WTC11 (cell line): ENCODE measurements around the gene C10orf95.

Experiments used
- ARID4B ChIP-seq: sonication (generic); formaldehyde crosslinking; IDR thresholded peaks from 2 replicates; pipeline ENCODE4 v1.8.0; 2023; ENCODE audit warnings: missing genetic modification reagents, mild to moderate bottlenecking, borderline replicate concordance
- CTCF ChIP-seq: fragments of 200-600 bp; IDR thresholded peaks from 2 replicates; pipeline ENCODE4 v1.8.0; 2022; ENCODE audit warnings: antibody characterized with exemption
- ERG ChIP-seq: fragments of 250-450 bp; sonication (Bioruptor Pico); IDR thresholded peaks from 2 replicates; pipeline ENCODE4 v1.8.0; 2021; ENCODE audit warnings: mild to moderate bottlenecking
- MLX ChIP-seq: sonication (generic); formaldehyde crosslinking; IDR thresholded peaks from 2 replicates; pipeline ENCODE4 v1.8.1; 2023; ENCODE audit warnings: mild to moderate bottlenecking, missing genetic modification reagents, moderate library complexity
- PREB ChIP-seq: sonication (generic); formaldehyde crosslinking; IDR thresholded peaks from 2 replicates; pipeline ENCODE4 v1.8.1; 2022; ENCODE audit warnings: mild to moderate bottlenecking, missing genetic modification reagents, moderate library complexity, borderline replicate concordance

- TF ChIP-seq ERG (CRISPR knock-in tag) (no peak), PREB (CRISPR knock-in tag) (no peak), CTCF (no peak), ARID4B (CRISPR knock-in tag) (no peak), MLX (CRISPR knock-in tag) (no peak)
Measured at GRCh38 chr10:102416283-102416682, 35.1 kb downstream of the C10orf95 start.
